ENCODE results near the gene CHD6.

GRCh38 chr20:41547221-41547620 lies 71.0 kb downstream of the CHD6 start:
- TF ChIP-seq POLR2A (IDR thresholded peaks at IDR 0.05), result no peak
- no peak for TF ChIP-seq CTCF (IDR thresholded peaks at IDR 0.05)
